Activated naive CD4-positive, alpha-beta T cell treated with anti-CD3 and anti-CD28 coated beads, Interleukin-2, amount 50 U/mL, for 72 hours (primary cell): Measurements from ENCODE around the gene ADAM17. TPM values are rescaled to one million over a fixed set of nuclear protein-coding genes. Genes with fewer than 3 reads are reported as not detected.

Source experiments
- ATAC-seq, 2 donors: fragments of 150-1000 bp; cut with Tn5 transposase; 2 replicates each; pipeline ENCODE4 v1.10.0; 2021; ENCODE audit warnings: mild to moderate bottlenecking in 2 of 2, moderate library complexity in 2 of 2
- DNase-seq, 2 donors: peaks; one replicate each; pipeline ENCODE4 v3.0.0; 2021 to 2022; ENCODE audit warnings: low spot score in 2 of 2
- H3K27ac Mint-ChIP-seq, 2 donors: one replicate each; pipeline ENCODE4 v1.8.0; 2022; ENCODE audit warnings: mild to moderate bottlenecking in 2 of 2, mixed read lengths in 2 of 2
- H3K36me3 Mint-ChIP-seq, 2 donors: one replicate each; pipeline ENCODE4 v1.8.0; 2022; ENCODE audit warnings: mixed read lengths in 2 of 2
- H3K9me3 Mint-ChIP-seq, 2 donors: one replicate each; pipeline ENCODE4 v1.8.0; 2022; ENCODE audit warnings: mixed read lengths in 2 of 2
- total RNA-seq, 2 donors: library from RNA; stranded (reverse); gene quantifications; one replicate each; pipeline ENCODE4 v1.2.3, GENCODE V29; 2022

Gene ADAM17
- total RNA-seq, 2 donors from 2014 or later = 14.4 to 36.5 TPM

GRCh38 chr2:9471206-9471605, 84.4 kb downstream of the ADAM17 start:
- peaks cover 0 to 3% of the 10 kb centered on the region in 2 donors for H3K9me3 Mint-ChIP-seq
- DNase-seq (no peak), ATAC-seq (no peak)
- no peak overlapping the region for H3K27ac Mint-ChIP-seq
- H3K36me3 Mint-ChIP-seq = peaks cover 15 to 24% of the 10 kb centered on the region in 2 donors

GRCh38 chr2:9467687-9468086, 87.9 kb downstream of the ADAM17 start:
- DNase-seq (no peak), ATAC-seq (no peak)
- Mint-ChIP-seq H3K9me3 (no peaks in the 10 kb centered on the region), H3K36me3 (peaks cover 6 to 19% of the 10 kb centered on the region in 2 donors), H3K27ac (no peak overlapping the region)

DNA sequence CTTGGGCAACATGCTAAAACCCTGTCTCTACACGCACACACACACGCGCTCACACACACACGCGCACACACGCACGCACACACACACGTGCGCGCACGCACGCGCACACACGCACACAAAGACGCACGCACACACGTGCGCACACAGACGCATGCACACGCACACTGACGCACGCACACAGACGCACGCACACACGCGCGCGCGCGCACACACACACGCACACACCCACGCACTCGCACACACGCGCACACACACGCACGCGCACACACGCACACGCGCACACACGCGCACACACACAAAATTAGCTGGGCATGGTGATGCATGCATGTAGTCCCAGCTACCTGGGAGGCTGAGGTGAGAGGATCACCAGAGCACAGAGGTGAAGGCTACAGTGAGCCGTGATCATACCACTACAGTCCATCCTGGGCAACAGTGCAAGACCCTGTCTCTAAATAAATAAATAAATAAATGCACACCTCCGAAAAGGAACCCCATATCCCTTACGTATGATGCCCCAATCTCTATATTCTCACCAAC, 89.4 kb downstream of the ADAM17 start:
- Mint-ChIP-seq H3K36me3 (peaks cover 6 to 14% of the 10 kb centered on the region in 2 donors), H3K9me3 (no peaks in the 10 kb centered on the region), H3K27ac (no peak overlapping the region)
- no peak for ATAC-seq
- DNase-seq = no peak

DNA sequence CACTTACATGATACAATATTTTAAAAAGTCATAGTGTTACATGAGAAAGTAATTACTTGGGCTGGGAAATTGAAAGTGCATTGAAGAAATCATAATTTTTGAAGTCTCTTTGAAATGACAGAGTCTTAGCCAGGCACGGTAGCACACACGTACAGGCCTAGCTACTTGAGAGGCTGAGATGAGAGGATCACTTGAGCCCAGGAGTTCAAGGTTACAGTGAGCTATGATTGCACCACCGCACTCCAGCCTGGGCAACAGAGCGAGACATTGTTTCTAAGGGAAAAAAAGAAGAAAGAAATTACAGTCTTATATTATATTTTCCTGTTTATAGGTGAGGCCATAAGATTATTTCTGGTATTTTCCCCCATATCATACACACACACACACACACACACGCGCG, 90.5 kb downstream of the ADAM17 start:
- no peak for DNase-seq
- Mint-ChIP-seq H3K9me3 (no peaks in the 10 kb centered on the region), H3K27ac (no peak overlapping the region), H3K36me3 (peaks cover 12 to 14% of the 10 kb centered on the region in 2 donors)
- no peak for ATAC-seq

- H3K36me3 Mint-ChIP-seq = peaks cover 12 to 14% of the 10 kb centered on the region in 2 donors
- H3K9me3 Mint-ChIP-seq = no peaks in the 10 kb centered on the region
- H3K27ac Mint-ChIP-seq = peak overlapping the region in 1 of 2 donors; percentile 33
- DNase-seq = peak in 1 of 2 donors; percentile 12
- ATAC-seq = peak; percentile 72 to 79
Measured at GRCh38 chr2:9463698-9464034, 92.0 kb downstream of the ADAM17 start.

GRCh38 chr2:9462886-9463697, 92.5 kb downstream of the ADAM17 start:
- DNase-seq = no peak
- H3K9me3 Mint-ChIP-seq = no peaks in the 10 kb centered on the region
- H3K27ac Mint-ChIP-seq = peak overlapping the region; percentile 5 to 76
- ATAC-seq = peak; percentile 16 to 43
- peaks cover 12 to 14% of the 10 kb centered on the region in 2 donors for H3K36me3 Mint-ChIP-seq

DNA sequence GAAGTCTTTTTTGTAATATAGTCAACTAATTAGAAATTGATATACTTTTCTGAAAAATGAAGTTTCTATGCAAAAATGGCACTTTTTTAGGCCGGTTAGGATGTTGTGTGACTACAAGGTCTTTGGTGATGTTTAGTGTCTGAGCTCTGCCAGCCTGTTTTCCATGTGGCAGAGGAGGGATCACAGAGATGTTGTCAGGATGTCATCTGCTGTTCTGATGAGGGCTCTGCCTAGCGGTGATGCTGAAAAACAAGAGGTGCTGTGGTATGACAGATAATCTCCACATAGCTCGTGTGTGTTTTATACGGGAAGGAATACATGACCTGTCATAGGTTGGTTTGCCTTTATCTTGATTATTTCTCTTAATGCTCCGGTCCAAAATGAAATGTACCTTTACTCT, 93.3 kb downstream of the ADAM17 start:
- H3K27ac Mint-ChIP-seq = no peak overlapping the region
- no peaks in the 10 kb centered on the region for H3K9me3 Mint-ChIP-seq
- peaks cover 12 to 14% of the 10 kb centered on the region in 2 donors for H3K36me3 Mint-ChIP-seq
- ATAC-seq (no peak), DNase-seq (no peak)

- no peak overlapping the region for H3K27ac Mint-ChIP-seq
- no peaks in the 10 kb centered on the region for H3K9me3 Mint-ChIP-seq
- H3K36me3 Mint-ChIP-seq = peaks cover 6 to 20% of the 10 kb centered on the region in 2 donors
- DNase-seq (no peak), ATAC-seq (no peak)
Measured at GRCh38 chr2:9461079-9461478, 94.6 kb downstream of the ADAM17 start.

DNA sequence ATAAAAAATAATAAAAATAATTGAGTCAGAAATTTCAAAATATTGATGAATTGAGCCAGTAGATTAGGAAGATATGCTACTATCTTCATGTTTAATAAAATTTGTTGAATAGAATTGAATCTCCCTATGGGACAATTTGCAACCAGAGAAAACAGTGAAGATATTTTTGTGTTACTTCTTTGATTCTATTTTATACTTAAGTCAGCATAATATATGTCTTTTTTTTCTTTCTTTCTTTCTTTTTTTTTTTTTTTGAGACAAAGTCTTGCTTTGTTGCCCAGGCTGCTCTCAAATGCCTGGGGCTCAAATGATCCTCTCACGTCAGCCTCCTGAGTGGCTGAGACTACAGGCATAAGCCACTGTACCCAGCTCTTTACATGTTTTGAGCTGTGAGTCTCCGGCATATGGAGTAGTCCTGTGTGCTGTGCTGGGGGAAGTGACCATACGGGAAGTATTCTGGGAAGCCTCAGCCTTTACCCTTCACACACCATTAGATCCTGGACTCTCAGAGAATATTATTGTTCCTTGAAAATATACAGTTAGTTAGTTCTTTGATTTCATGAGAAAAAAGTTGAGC, 95.1 kb downstream of the ADAM17 start:
- no peak for DNase-seq
- Mint-ChIP-seq H3K36me3 (peaks cover under 1 to 16% of the 10 kb centered on the region in 2 donors), H3K27ac (peak overlapping the region in 1 of 2 donors; percentile 88), H3K9me3 (no peaks in the 10 kb centered on the region)
- no peak for ATAC-seq

GRCh38 chr2:9451231-9451630, 104.4 kb downstream of the ADAM17 start:
- ATAC-seq (no peak), DNase-seq (no peak)
- peaks cover under 1 to 9% of the 10 kb centered on the region in 2 donors for H3K36me3 Mint-ChIP-seq
- H3K9me3 Mint-ChIP-seq = no peaks in the 10 kb centered on the region
- H3K27ac Mint-ChIP-seq = no peak overlapping the region

DNA sequence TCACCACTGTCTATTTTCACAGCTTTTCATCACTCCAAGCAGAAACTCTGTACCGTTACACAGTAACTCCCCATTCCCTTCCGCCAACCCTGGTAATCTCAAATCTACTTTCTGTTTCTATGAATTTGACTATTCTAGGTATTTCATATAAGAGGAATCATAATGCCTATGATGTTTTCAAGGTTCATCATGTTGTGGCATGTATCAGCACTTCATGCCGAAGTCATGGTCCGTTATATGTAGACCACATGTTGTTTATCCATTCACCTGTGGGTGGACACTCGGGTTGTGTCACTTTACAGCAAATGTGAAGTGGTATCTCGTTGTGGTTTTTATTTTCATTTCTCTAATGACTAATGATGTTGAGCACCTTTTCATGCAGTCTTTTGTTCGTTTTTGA, 110.5 kb downstream of the ADAM17 start:
- Mint-ChIP-seq H3K27ac (no peak overlapping the region), H3K36me3 (peaks cover 13 to 15% of the 10 kb centered on the region in 2 donors), H3K9me3 (no peaks in the 10 kb centered on the region)
- ATAC-seq (peak in 1 of 2 donors; percentile 79), DNase-seq (no peak)

DNA sequence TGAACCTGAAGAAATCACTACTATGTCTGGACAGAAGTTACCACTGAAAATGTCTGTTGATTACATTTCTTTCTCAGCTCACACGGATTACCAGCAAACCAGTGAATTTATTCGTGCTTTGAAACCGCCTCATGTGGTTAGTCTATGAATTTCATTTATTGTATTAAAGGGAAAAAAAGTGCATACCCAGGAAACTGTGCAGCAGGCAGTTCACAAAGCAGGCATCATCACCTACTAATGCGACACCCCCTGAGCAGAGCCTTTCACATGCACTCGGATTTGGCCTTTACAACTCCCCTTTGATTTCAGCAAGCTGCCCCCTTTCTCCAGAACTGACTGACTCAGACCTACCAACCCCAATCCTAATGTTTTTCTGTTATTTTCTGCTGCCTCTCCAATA, 112.1 kb downstream of the ADAM17 start:
- no peaks in the 10 kb centered on the region for H3K9me3 Mint-ChIP-seq
- DNase-seq (no peak), ATAC-seq (no peak)
- no peak overlapping the region for H3K27ac Mint-ChIP-seq
- peaks cover 13 to 15% of the 10 kb centered on the region in 2 donors for H3K36me3 Mint-ChIP-seq

GRCh38 chr2:9441556-9441955, 114.1 kb downstream of the ADAM17 start:
- no peak for DNase-seq
- no peak overlapping the region for H3K27ac Mint-ChIP-seq
- no peak for ATAC-seq
- peaks cover 13 to 24% of the 10 kb centered on the region in 2 donors for H3K36me3 Mint-ChIP-seq
- no peaks in the 10 kb centered on the region for H3K9me3 Mint-ChIP-seq

- Mint-ChIP-seq H3K27ac (peak overlapping the region in 1 of 2 donors; percentile 32), H3K36me3 (peaks cover 12 to 19% of the 10 kb centered on the region in 2 donors), H3K9me3 (no peaks in the 10 kb centered on the region)
- ATAC-seq = no peak
- no peak for DNase-seq
Measured at GRCh38 chr2:9440058-9440727, 115.4 kb downstream of the ADAM17 start.

- no peak for ATAC-seq
- Mint-ChIP-seq H3K27ac (no peak overlapping the region), H3K36me3 (peaks cover 12 to 21% of the 10 kb centered on the region in 2 donors), H3K9me3 (no peaks in the 10 kb centered on the region)
- no peak for DNase-seq
Measured at GRCh38 chr2:9439536-9439935, 116.1 kb downstream of the ADAM17 start.
